ENCODE measurements around the gene WNT1. TPM values are rescaled to one million over a fixed set of nuclear protein-coding genes. Genes with fewer than 3 reads are reported as not detected.

WNT1 gene
- total and polyA plus RNA-seq, 4 donors, result 0.09 to 0.20 (median 0.15) TPM; not detected in 1

DNA sequence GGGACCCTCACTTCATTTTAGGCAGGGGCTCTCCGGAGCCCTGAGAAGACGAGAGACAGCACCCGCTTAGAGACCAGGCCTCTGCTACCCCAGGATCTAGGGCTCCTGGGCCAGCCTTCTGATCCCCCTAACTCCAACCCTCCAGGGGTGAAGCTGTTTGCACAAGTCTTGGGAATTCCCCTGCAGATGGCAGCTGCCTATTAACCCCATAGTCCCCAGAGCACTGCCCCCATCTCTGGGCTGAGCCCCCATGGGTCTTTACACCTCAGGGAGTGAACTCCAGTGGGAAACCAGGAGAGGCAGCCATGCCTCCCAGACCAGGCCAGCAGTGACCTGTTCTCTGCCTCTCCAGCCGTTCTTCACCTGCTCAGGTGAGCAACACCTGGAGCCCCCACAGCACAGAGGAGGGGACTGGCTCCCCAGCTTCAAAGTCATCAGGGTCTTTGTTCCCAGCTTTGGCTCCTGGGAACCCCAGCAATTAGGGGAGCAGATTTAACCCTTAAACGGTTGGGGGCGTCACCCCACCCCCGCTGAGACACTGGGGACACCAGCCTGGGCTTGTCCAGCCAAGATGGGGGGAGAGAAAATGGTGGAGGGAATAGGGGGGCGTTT is 8.9 kb upstream of the WNT1 start:
- Histone ChIP-seq H3K9ac (ENCODE audit: insufficient read depth in 1 of 2, low read length in 2 of 2) (no peak overlapping the region), H3K9me3 (ENCODE audit: control insufficient read depth in 4 of 4, insufficient read depth in 3 of 4, low read length in 3 of 4) (peaks cover 0 to 4% (median 0%) of the 10 kb centered on the region in 4 donors), H3K27me3 (ENCODE audit: control insufficient read depth in 3 of 3, insufficient read depth in 3 of 3, low read length in 2 of 3) (peaks cover 0 to 79% (median 58%) of the 10 kb centered on the region in 3 donors), H3K36me3 (ENCODE audit: control insufficient read depth in 4 of 4, insufficient read depth in 4 of 4, low read length in 4 of 4) (no peaks in the 10 kb centered on the region), H3K27ac (ENCODE audit: low read depth in 1 of 2, low read length in 1 of 2) (no peak overlapping the region), H3K4me1 (ENCODE audit: control insufficient read depth in 5 of 5, insufficient read depth in 5 of 5, low read length in 5 of 5) (peaks cover 0 to 13% (median 10%) of the 10 kb centered on the region in 5 donors), H3K4me3 (no peak overlapping the region)
- DNase-seq (no peak), ATAC-seq (ENCODE audit: insufficient read depth, low FRiP score) (no peak)
- TF ChIP-seq, protein P1, sequence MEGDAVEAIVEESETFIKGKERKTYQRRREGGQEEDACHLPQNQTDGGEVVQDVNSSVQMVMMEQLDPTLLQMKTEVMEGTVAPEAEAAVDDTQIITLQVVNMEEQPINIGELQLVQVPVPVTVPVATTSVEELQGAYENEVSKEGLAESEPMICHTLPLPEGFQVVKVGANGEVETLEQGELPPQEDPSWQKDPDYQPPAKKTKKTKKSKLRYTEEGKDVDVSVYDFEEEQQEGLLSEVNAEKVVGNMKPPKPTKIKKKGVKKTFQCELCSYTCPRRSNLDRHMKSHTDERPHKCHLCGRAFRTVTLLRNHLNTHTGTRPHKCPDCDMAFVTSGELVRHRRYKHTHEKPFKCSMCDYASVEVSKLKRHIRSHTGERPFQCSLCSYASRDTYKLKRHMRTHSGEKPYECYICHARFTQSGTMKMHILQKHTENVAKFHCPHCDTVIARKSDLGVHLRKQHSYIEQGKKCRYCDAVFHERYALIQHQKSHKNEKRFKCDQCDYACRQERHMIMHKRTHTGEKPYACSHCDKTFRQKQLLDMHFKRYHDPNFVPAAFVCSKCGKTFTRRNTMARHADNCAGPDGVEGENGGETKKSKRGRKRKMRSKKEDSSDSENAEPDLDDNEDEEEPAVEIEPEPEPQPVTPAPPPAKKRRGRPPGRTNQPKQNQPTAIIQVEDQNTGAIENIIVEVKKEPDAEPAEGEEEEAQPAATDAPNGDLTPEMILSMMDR (IDR thresholded peaks at IDR 0.05; ENCODE audit: control extremely low read depth, extremely low read depth), result no peak
- WGBS, 2 donors, result 61 to 62% methylated on average over 8 of the region's 8 CpGs

DNA sequence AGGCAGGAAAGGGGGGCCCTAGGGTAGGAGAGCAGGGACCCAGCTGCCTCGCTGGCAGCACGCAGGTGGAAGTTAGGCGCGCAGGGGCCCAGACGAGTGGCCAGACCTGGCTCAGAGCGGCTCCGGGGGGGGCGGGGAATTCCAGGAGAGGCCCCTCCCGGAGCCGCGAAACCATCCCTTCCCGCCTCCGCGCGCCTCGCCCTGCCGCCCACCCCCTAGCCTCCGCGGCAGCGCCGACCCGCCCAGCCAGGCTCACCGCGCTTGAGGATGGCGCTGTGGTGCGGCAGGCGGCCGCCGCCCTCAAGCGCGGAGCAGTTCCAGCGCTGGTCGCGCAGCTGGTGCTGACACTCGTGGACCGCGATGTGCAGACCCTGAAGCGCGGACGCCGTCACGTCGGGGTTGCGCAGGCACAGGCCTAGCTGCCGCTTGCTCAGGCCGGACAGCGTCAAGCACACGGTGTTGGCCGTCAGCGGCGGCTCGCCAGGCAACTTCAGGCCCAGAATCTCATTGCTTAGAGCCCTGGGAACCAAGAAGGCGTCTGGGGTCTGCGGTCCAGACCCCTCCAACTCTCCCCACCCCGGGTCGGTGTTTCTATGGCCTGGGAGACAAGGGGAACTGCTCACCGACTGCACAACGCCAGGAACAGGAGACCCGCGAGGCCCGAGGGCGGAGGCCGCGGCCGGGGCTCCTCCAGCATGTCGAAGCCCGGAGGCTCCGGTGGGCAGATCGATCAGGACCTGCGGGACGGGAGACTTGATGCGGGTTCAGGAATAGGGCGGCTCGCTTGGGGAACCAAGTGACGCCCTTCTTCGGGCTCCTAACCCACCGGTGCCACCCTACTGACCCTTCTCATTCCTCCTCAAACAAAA is 8.1 kb upstream of the WNT1 start:
- 8 to 11% methylated on average over 62 to 77 of the region's 77 CpGs for WGBS, 2 donors
- no peak for ATAC-seq (ENCODE audit: insufficient read depth, low FRiP score)

DNA sequence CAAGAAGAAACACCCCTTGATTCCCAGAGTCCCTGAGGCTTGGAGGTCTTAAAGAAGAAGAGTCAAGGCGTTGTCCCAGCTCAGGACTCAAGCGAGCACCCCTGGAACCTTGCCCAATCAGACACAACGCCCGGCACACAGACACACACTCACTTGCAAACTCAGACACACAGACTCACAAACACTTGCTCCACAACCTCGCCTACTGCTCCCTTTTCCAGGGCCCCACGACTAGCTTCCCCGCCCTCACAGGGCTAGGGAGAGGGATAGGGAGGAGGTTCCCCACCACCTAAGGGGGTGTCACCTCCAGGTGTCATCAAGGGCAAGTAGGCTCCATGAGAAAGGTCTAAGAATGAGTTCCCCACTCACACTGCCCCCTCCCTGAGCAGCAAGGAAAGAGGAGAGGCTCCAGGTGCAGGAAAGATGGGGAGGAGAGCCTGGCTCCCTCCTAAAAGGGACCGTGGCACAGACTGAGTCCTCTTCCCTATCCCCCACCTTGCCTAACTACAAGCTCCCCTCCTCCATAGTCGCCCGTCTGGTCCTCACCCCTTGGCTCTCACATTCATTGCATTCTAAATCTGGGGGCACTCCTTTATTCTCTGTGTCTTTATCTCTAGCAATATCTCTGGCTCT is 7.3 kb upstream of the WNT1 start:
- peaks cover 0 to 13% (median 10%) of the 10 kb centered on the region in 5 donors for H3K4me1 ChIP-seq (ENCODE audit: control insufficient read depth in 5 of 5, insufficient read depth in 5 of 5, low read length in 5 of 5)
- TF ChIP-seq, protein P1 (IDR thresholded peaks at IDR 0.05; ENCODE audit: control extremely low read depth, extremely low read depth), result no peak
- peaks cover 0 to 4% (median 0%) of the 10 kb centered on the region in 4 donors for H3K9me3 ChIP-seq (ENCODE audit: control insufficient read depth in 4 of 4, insufficient read depth in 3 of 4, low read length in 3 of 4)
- WGBS, 2 donors, result 22 to 35% methylated on average over 10 of the region's 10 CpGs
- no peak overlapping the region for H3K4me3 ChIP-seq
- peaks cover 0 to 76% (median 62%) of the 10 kb centered on the region in 3 donors for H3K27me3 ChIP-seq (ENCODE audit: control insufficient read depth in 3 of 3, insufficient read depth in 3 of 3, low read length in 2 of 3)
- H3K36me3 ChIP-seq (ENCODE audit: control insufficient read depth in 4 of 4, insufficient read depth in 4 of 4, low read length in 4 of 4), result no peaks in the 10 kb centered on the region
- no peak for DNase-seq
- no peak for ATAC-seq (ENCODE audit: insufficient read depth, low FRiP score)
- peak overlapping the region in 1 of 2 donors; percentile 23 for H3K9ac ChIP-seq (ENCODE audit: insufficient read depth in 1 of 2, low read length in 2 of 2)
- no peak overlapping the region for H3K27ac ChIP-seq (ENCODE audit: low read depth in 1 of 2, low read length in 1 of 2)

More for the DNA sequence above, 8.1 kb upstream of the WNT1 start:
- H3K4me3 ChIP-seq, result no peak overlapping the region
- peaks cover 0 to 4% (median 0%) of the 10 kb centered on the region in 4 donors for H3K9me3 ChIP-seq (ENCODE audit: control insufficient read depth in 4 of 4, insufficient read depth in 3 of 4, low read length in 3 of 4)
- TF ChIP-seq, protein P1 (IDR thresholded peaks at IDR 0.05; ENCODE audit: control extremely low read depth, extremely low read depth), result no peak
- peaks cover 0 to 13% (median 10%) of the 10 kb centered on the region in 5 donors for H3K4me1 ChIP-seq (ENCODE audit: control insufficient read depth in 5 of 5, insufficient read depth in 5 of 5, low read length in 5 of 5)
- no peaks in the 10 kb centered on the region for H3K36me3 ChIP-seq (ENCODE audit: control insufficient read depth in 4 of 4, insufficient read depth in 4 of 4, low read length in 4 of 4)
- peak in 2 of 3 donors; percentile 48 to 50 for DNase-seq
- no peak overlapping the region for H3K27ac ChIP-seq (ENCODE audit: low read depth in 1 of 2, low read length in 1 of 2)
- no peak overlapping the region for H3K9ac ChIP-seq (ENCODE audit: insufficient read depth in 1 of 2, low read length in 2 of 2)
- H3K27me3 ChIP-seq (ENCODE audit: control insufficient read depth in 3 of 3, insufficient read depth in 3 of 3, low read length in 2 of 3), result peaks cover 0 to 76% (median 60%) of the 10 kb centered on the region in 3 donors
